ENCODE measurements around the gene ANXA11.

- TF ChIP-seq CTCF (IDR thresholded peaks at IDR 0.05; ENCODE audit: insufficient read depth, low read depth, low read length) (no peak), EZH2 (IDR thresholded peaks at IDR 0.05; ENCODE audit: insufficient read depth, low read length) (no peak)
These were observed 63.5 kb downstream of the ANXA11 start for GRCh38 chr10:80141696-80142460.

Measured in astrocyte (in vitro differentiated cells and primary cell).